HepG2 (cell line): ENCODE results near the gene ELOVL2. TPM values are rescaled to one million over a fixed set of nuclear protein-coding genes. Genes with fewer than 3 reads are reported as not detected.

ENCODE experiments used
- ATAD3A ChIP-seq: sonication (generic); formaldehyde crosslinking; IDR thresholded peaks from 2 replicates; pipeline ENCODE4 v1.4.0; 2020; ENCODE audit warnings: missing genetic modification reagents
- ETS1 ChIP-seq: sonication (generic); formaldehyde crosslinking; IDR thresholded peaks from 2 replicates; pipeline ENCODE4 v1.4.0; 2020; ENCODE audit warnings: missing genetic modification reagents
- HNRNPUL1 ChIP-seq: fragments of 200-400 bp; formaldehyde crosslinking; IDR thresholded peaks from 2 replicates; pipeline ENCODE4 v1.6.1; 2017; ENCODE audit warnings: low read depth, mild to moderate bottlenecking, low read length, moderate library complexity
- KMT2A ChIP-seq: sonication (generic); formaldehyde crosslinking; IDR thresholded peaks from 2 replicates; pipeline ENCODE4 v1.4.0; 2020; ENCODE audit warnings: missing genetic modification reagents
- MIER3 ChIP-seq: IDR thresholded peaks from 2 replicates; pipeline ENCODE4 v1.6.1; 2016; ENCODE audit warnings: missing compliant biosample characterization, borderline replicate concordance
- MZF1 ChIP-seq: sonication (generic); formaldehyde crosslinking; IDR thresholded peaks from 2 replicates; pipeline ENCODE4 v1.8.1; 2023; ENCODE audit warnings: mild to moderate bottlenecking, missing genetic modification reagents, borderline replicate concordance
- NCOA5 ChIP-seq: sonication (generic); formaldehyde crosslinking; IDR thresholded peaks from 2 replicates; pipeline ENCODE4 v1.4.0; 2020; ENCODE audit warnings: missing genetic modification reagents
- RBAK ChIP-seq: sonication (generic); formaldehyde crosslinking; IDR thresholded peaks from 2 replicates; pipeline ENCODE4 v1.5.1; 2020; ENCODE audit warnings: mild to moderate bottlenecking, missing genetic modification reagents
- RBM39 ChIP-seq: fragments of 200-400 bp; formaldehyde crosslinking; IDR thresholded peaks from one replicate; pipeline ENCODE4 v1.6.1; 2018; ENCODE audit warnings: antibody characterized with exemption, mild to moderate bottlenecking, low read depth, low read length; ENCODE audit not compliant: poor library complexity, severe bottlenecking
- SAFB2 ChIP-seq: sonication (generic); formaldehyde crosslinking; IDR thresholded peaks from 2 replicates; pipeline ENCODE4 v1.5.1; 2020; ENCODE audit warnings: missing genetic modification reagents, low read depth, mild to moderate bottlenecking, borderline replicate concordance
- SALL2 ChIP-seq: sonication (generic); formaldehyde crosslinking; IDR thresholded peaks from 2 replicates; pipeline ENCODE4 v1.8.1; 2023; ENCODE audit warnings: mild to moderate bottlenecking, missing genetic modification reagents, inconsistent platforms
- STAG1 ChIP-seq: sonication (generic); formaldehyde crosslinking; IDR thresholded peaks from 2 replicates; pipeline ENCODE4 v1.4.0; 2020; ENCODE audit warnings: missing genetic modification reagents
- TBX2 ChIP-seq: sonication (generic); formaldehyde crosslinking; IDR thresholded peaks from 2 replicates; pipeline ENCODE4 v1.5.0; 2020; ENCODE audit warnings: missing genetic modification reagents, mild to moderate bottlenecking, borderline replicate concordance
- TEF ChIP-seq: sonication (generic); formaldehyde crosslinking; IDR thresholded peaks from 2 replicates; pipeline ENCODE4 v1.5.0; 2020; ENCODE audit warnings: missing genetic modification reagents
- ZBTB34 ChIP-seq: sonication (generic); formaldehyde crosslinking; IDR thresholded peaks from 2 replicates; pipeline ENCODE4 v1.8.0; 2022; ENCODE audit warnings: mild to moderate bottlenecking, missing genetic modification reagents
- ZFX ChIP-seq: sonication (generic); formaldehyde crosslinking; IDR thresholded peaks from 2 replicates; pipeline ENCODE4 v1.4.0; 2020; ENCODE audit warnings: mild to moderate bottlenecking, low read depth, missing genetic modification reagents, moderate library complexity
- ZNF281 ChIP-seq: sonication (generic); formaldehyde crosslinking; IDR thresholded peaks from 2 replicates; pipeline ENCODE4 v1.4.0; 2020; ENCODE audit warnings: missing genetic modification reagents, borderline replicate concordance
- ZNF354B ChIP-seq: sonication (generic); formaldehyde crosslinking; IDR thresholded peaks from 2 replicates; pipeline ENCODE4 v1.8.0; 2022; ENCODE audit warnings: mild to moderate bottlenecking, missing genetic modification reagents
- ZNF383 ChIP-seq: sonication (generic); formaldehyde crosslinking; IDR thresholded peaks from 2 replicates; pipeline ENCODE4 v1.4.0; 2020; ENCODE audit warnings: missing genetic modification reagents, mild to moderate bottlenecking, borderline replicate concordance
- ZNF430 ChIP-seq: sonication (generic); formaldehyde crosslinking; IDR thresholded peaks from 2 replicates; pipeline ENCODE4 v1.9.0; 2021; ENCODE audit warnings: mild to moderate bottlenecking, missing genetic modification reagents
- ZNF432 ChIP-seq: sonication (generic); formaldehyde crosslinking; IDR thresholded peaks from 2 replicates; pipeline ENCODE4 v1.5.0; 2020; ENCODE audit warnings: missing genetic modification reagents, mild to moderate bottlenecking, borderline replicate concordance
- ZNF557 ChIP-seq: sonication (generic); formaldehyde crosslinking; IDR thresholded peaks from 2 replicates; pipeline ENCODE4 v1.4.0; 2020; ENCODE audit warnings: missing genetic modification reagents
- ZNF775 ChIP-seq: sonication (generic); formaldehyde crosslinking; IDR thresholded peaks from 2 replicates; pipeline ENCODE4 v1.4.0; 2020; ENCODE audit warnings: missing genetic modification reagents, mild to moderate bottlenecking, moderate library complexity, borderline replicate concordance
- ZNF781 ChIP-seq: sonication (generic); formaldehyde crosslinking; IDR thresholded peaks from 2 replicates; pipeline ENCODE4 v1.5.1; 2020; ENCODE audit warnings: borderline replicate concordance, mild to moderate bottlenecking, missing genetic modification reagents; ENCODE audit errors: not compliant biosample characterization
- polyA plus RNA-seq, 8 experiments: library from polyadenylated mRNA; depleted of rRNA in 3 of 8; stranded (reverse) in 7 of 8; unstranded in 1 of 8; fragments of >200 nt; fragmentation: Illumina TruSeq in 4 of 8; extraction: Trizol in 4 of 8; gene quantifications; 2 replicates each; pipeline versions ENCODE4 v1.2.1 to v1.2.3, GENCODE V29; 2011 to 2016; ENCODE audit warnings: low read depth in 4 of 8, missing spikeins in 1 of 8, mixed read lengths in 1 of 8; ENCODE audit not compliant: insufficient read depth in 1 of 8
- total RNA-seq, 5 experiments: library from RNA; depleted of rRNA; stranded (reverse); fragments of >200 nt; fragmentation: Illumina TruSeq; extraction: Trizol; gene quantifications; 2 replicates each; pipeline ENCODE4 v1.2.3, GENCODE V29; 2016; ENCODE audit warnings: low read depth in 1 of 5

The ELOVL2 gene
- total and polyA plus RNA-seq, 2 of the 13 experiments (the other 11 are each of a cell fraction or from before 2014, with no cell fraction given): 43.6 to 65.4 TPM

- TF ChIP-seq ZNF781 (CRISPR knock-in tag): no peak
- TF ChIP-seq TBX2 (CRISPR knock-in tag): no peak
- TF ChIP-seq RBAK: no peak
- TF ChIP-seq MZF1 (CRISPR knock-in tag): no peak
- no peak for TF ChIP-seq ZNF281 (CRISPR knock-in tag)
- TF ChIP-seq ZNF383: no peak
- TF ChIP-seq TEF (CRISPR knock-in tag): no peak
- TF ChIP-seq ZNF430 (CRISPR knock-in tag): no peak
- TF ChIP-seq RBM39: no peak
- peak; percentile 37; the same call in 1 of the 2 replicates for TF ChIP-seq MIER3 (CRISPR knock-in tag)
- no peak for TF ChIP-seq ETS1 (CRISPR knock-in tag)
- no peak for TF ChIP-seq SAFB2
- no peak for TF ChIP-seq ZNF775 (CRISPR knock-in tag)
- no peak for TF ChIP-seq KMT2A (CRISPR knock-in tag)
- no peak for TF ChIP-seq SALL2 (CRISPR knock-in tag)
- TF ChIP-seq HNRNPUL1: no peak
- TF ChIP-seq ZNF557 (CRISPR knock-in tag): no peak
- TF ChIP-seq ZBTB34 (CRISPR knock-in tag): no peak
- no peak for TF ChIP-seq ZFX (CRISPR knock-in tag)
- no peak for TF ChIP-seq NCOA5
- TF ChIP-seq ZNF432 (CRISPR knock-in tag): no peak
- TF ChIP-seq ZNF354B (CRISPR knock-in tag): no peak
- TF ChIP-seq STAG1 (CRISPR knock-in tag): no peak
- TF ChIP-seq ATAD3A (CRISPR knock-in tag): no peak
Observed at GRCh38 chr6:11055127-11055627, 11.1 kb upstream of the ELOVL2 start (continued).
